K562 treated with DMSO at 1 percent for 4 hours (cell line): Measurements from ENCODE around the gene CTXN3. TPM values are rescaled to one million over a fixed set of nuclear protein-coding genes. Genes with fewer than 3 reads are reported as not detected.

Source experiments
- total RNA-seq: library from RNA; unstranded; fragments of 300-600 nt; gene quantifications from 2 replicates; pipeline ENCODE4 v1.2.3, GENCODE V29; 2022; ENCODE audit not compliant: insufficient read depth

Gene CTXN3
- not detected in 2 replicates for total RNA-seq

GRCh38 chr5:127649018-127649439, at the start of gene CTXN3:
Gene CTXN3 (plus strand): TSS chr5:127649082. CDS start chr5:127657522, 8,440 bp downstream.

GRCh38 chr5:127702926-127703561, 54.2 kb downstream of the CTXN3 start, which contains the start of gene CCDC192:
Gene CCDC192 (plus strand): TSS chr5:127703391. CDS start chr5:127703446, 55 bp downstream.

Other genes starting within 250 kb of the CTXN3 start
- gene PRRC1, start 131.4 kb upstream of the CTXN3 start, total RNA-seq: 22.4 and 26.7 TPM in 2 replicates
- gene CCDC192, start 54.3 kb downstream of the CTXN3 start, total RNA-seq: not detected in 2 replicates